Retinal pigment epithelial cell (primary cell): ENCODE results near the gene LRRTM3.

Source experiments
- DNase-seq: peaks from one replicate; pipeline ENCODE4 v3.0.0-alpha.2; 2010; ENCODE audit warnings: low read depth
- H3K4me3 ChIP-seq: 2 replicates; pipeline ENCODE4 v1.5.1; 2011; ENCODE audit warnings: mild to moderate bottlenecking, low read length, control low read depth, moderate library complexity
- TF ChIP-seq, protein P1 (sequence below): conservative IDR thresholded peaks from 2 replicates; pipeline ENCODE4 v1.5.1; 2011; ENCODE audit warnings: low read depth, low read length, control low read depth, inconsistent platforms

Gene LRRTM3

GRCh38 chr10:67011981-67012380 is 86.1 kb downstream of the LRRTM3 start:
- H3K4me3 ChIP-seq, result no peak overlapping the region
- DNase-seq, result no peak
- TF ChIP-seq, protein P1, sequence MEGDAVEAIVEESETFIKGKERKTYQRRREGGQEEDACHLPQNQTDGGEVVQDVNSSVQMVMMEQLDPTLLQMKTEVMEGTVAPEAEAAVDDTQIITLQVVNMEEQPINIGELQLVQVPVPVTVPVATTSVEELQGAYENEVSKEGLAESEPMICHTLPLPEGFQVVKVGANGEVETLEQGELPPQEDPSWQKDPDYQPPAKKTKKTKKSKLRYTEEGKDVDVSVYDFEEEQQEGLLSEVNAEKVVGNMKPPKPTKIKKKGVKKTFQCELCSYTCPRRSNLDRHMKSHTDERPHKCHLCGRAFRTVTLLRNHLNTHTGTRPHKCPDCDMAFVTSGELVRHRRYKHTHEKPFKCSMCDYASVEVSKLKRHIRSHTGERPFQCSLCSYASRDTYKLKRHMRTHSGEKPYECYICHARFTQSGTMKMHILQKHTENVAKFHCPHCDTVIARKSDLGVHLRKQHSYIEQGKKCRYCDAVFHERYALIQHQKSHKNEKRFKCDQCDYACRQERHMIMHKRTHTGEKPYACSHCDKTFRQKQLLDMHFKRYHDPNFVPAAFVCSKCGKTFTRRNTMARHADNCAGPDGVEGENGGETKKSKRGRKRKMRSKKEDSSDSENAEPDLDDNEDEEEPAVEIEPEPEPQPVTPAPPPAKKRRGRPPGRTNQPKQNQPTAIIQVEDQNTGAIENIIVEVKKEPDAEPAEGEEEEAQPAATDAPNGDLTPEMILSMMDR, result no peak

DNA sequence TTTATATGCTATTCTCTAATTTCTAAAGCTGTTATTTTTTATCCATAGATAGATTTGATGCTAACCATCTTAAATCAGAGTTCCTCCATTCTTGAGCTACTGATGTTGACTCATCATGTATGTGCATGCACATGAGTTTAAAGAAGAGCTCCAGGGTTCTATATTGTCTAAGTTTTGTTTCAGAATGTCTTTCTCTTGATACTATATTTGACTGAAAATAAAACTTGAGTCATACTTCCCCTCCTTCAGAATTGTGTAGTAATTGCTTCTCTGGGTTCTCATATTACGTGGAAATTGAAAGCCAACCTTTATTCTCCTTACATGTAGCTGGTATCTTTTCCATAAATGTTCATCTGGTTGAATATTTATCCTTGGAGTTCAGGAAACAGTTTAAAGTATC is 89.4 kb downstream of the LRRTM3 start:
- no peak overlapping the region for H3K4me3 ChIP-seq
- no peak for DNase-seq
- TF ChIP-seq, protein P1, result no peak

DNA sequence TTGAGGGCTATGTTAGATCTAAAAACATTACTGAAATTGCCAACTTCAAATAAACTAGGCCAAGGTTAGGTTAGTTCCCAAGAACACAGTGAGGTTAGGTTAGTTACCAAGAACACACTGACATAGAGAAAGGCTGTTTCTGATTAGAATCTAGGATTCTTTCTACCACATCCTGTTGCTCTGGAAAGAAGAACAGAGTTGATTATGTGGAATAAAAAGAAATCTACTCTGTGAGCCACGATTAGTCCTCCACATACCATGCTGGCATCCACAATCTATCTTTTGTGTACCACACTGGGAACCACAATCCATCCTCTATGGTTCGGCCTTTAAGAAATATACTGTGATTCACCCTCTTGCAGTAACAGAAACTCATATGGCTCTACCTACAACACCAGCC is 91.4 kb downstream of the LRRTM3 start:
- TF ChIP-seq, protein P1, result no peak
- H3K4me3 ChIP-seq, result no peak overlapping the region
- no peak for DNase-seq

DNA sequence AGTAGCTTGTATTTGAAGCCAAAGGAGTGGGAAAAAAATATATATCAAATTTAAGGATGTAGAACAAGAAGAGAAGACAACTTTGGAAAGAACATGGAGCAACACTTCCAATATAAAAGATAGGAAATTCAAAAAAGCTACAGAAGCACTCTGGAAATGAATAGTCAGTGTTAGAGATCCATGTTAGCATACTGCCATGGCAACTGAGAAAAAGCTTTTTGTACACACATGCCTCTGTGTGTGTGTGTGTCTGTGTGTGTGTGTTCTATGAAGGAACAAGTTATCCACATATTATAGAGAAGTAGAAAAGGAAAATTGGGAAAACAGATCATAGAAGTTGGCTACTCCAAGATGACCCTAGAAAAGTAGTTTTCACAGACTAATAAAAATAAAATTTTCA is 96.3 kb downstream of the LRRTM3 start:
- no peak overlapping the region for H3K4me3 ChIP-seq
- TF ChIP-seq, protein P1, result no peak
- no peak for DNase-seq

DNA sequence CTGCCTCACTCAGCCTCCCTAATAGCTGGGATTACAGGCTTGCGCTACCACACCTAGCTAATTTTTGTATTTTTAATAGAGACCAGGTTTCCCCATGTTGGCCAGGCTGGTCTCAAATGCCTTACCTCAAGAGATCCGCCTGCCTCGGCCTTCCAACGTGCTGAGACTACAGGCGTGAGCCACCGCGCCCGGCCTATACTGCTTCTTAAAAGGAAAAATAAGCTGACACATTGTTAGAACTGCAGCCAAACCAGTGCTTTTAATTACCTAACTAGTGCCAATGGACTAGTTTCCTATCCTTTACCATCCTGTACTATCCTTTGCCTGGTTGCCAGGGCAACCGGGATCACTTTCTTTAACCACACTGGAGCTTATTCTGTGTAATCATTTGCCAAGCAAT is 108.0 kb downstream of the LRRTM3 start:
- DNase-seq, result no peak
- no peak overlapping the region for H3K4me3 ChIP-seq
- TF ChIP-seq, protein P1, result no peak

- TF ChIP-seq, protein P1, result no peak
- H3K4me3 ChIP-seq, result no peak overlapping the region
- DNase-seq, result no peak
Observed at GRCh38 chr10:67036808-67037207, 111.0 kb downstream of the LRRTM3 start.

DNA sequence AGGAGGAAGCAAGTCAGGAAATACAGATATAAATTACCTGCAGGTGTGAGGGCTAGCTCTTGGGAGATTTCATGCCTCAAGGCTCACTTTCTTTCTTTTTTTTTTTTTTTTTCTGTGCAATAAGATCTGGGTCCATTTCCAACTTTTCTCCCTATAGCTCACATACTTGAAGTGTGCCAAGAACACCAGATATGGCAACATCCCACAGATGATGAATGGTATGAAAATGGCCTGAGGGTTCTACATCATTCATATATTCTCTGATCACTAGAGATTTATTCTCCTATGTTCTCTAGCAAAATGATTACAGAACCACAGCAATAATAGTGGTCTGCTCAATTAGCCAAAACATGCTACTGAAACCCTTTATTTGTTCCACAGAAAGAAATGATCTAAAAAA is 117.2 kb downstream of the LRRTM3 start:
- DNase-seq, result no peak
- no peak overlapping the region for H3K4me3 ChIP-seq
- TF ChIP-seq, protein P1, result no peak
